ENCODE data around the gene IMMP2L. TPM values are rescaled to one million over a fixed set of nuclear protein-coding genes. Genes with fewer than 3 reads are reported as not detected.

IMMP2L gene
- total and polyA plus RNA-seq, 2 of the 13 experiments (the other 11 are each of a cell fraction or from before 2014, with no cell fraction given) = 7.8 to 16.9 TPM

DNA sequence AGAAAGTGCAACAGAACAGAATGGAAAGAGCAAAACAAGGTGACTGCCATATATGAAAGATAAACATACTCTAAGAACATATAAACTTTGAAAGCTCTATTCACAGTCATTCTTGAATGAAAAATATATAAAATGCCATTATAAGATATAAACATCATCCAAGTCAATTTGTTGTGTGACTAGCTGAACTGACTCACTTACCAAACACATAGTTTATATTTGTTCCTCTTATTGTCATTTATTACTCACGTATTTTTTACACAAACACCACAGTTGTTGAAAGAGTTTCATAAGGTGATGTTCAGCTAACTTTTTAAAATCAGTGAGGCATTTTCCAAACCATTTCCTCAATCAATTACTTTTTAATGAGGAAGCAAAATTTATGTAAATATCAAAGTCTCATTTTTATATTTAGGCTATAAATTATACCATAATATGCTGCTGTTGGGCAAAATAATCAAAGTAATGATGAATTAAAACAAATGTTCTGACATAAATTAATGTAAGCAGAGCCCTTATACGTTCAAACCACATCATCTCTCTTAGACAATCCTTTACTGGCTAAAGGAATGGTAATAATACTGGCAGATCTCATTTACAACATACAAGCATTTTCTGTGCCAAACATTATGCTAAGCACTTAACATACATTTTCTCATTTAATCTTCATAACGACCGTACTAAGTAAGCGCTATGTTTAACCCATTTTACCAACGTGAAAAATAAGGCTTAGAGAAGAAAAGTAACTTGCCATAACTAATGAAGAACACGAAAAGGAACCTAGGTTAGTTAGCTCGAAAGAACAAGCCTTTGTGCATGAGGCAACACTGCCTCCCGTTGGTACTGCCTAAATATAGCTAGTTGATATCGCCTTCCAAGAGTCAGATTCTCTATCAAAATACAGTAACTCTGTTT, 464.0 kb downstream of the IMMP2L start (continued):
- TF ChIP-seq, protein P1, sequence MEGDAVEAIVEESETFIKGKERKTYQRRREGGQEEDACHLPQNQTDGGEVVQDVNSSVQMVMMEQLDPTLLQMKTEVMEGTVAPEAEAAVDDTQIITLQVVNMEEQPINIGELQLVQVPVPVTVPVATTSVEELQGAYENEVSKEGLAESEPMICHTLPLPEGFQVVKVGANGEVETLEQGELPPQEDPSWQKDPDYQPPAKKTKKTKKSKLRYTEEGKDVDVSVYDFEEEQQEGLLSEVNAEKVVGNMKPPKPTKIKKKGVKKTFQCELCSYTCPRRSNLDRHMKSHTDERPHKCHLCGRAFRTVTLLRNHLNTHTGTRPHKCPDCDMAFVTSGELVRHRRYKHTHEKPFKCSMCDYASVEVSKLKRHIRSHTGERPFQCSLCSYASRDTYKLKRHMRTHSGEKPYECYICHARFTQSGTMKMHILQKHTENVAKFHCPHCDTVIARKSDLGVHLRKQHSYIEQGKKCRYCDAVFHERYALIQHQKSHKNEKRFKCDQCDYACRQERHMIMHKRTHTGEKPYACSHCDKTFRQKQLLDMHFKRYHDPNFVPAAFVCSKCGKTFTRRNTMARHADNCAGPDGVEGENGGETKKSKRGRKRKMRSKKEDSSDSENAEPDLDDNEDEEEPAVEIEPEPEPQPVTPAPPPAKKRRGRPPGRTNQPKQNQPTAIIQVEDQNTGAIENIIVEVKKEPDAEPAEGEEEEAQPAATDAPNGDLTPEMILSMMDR (CRISPR knock-in tag; IDR thresholded peaks at IDR 0.05) = peak; percentile 77
- no peak for TF ChIP-seq ZNF841 (CRISPR knock-in tag; IDR thresholded peaks at IDR 0.05; ENCODE audit: borderline replicate concordance)
- TF ChIP-seq ZNF546 (CRISPR knock-in tag; conservative IDR thresholded peaks at IDR 0.05) = no peak
- no peak for TF ChIP-seq SMAD1 (CRISPR knock-in tag; IDR thresholded peaks at IDR 0.05; ENCODE audit: borderline replicate concordance, low read depth)

DNA sequence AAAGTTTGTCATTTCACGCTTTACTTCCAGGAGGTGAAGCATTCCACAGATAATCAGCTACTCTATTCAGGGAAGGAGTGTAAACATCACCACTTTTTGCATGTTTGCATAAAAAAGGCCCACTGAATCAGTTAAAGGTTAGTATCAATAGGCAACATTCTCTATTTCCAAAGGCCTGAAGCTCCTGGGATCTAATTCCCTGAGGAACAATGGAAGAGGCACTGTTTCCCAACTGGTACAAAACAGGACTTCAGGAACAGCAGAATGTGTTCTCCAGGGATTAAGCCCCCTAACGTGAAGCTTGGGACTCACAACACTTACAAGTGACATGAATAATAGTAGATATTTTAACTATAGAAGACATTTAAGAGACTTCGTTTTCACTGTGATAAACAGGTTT, 465.3 kb downstream of the IMMP2L start:
- Histone ChIP-seq H3K9me3 (ENCODE audit: low read length) (no peaks in the 10 kb centered on the region), H3K79me2 (ENCODE audit: insufficient read depth, low read length) (no peaks in the 10 kb centered on the region), H3K36me3 (replicated peaks in 1 of 2; ENCODE audit: control insufficient read depth in 1 of 2, insufficient read depth in 2 of 2, low read length in 2 of 2) (no peaks in the 10 kb centered on the region), H3K4me1 (ENCODE audit: insufficient read depth, low read length) (no peaks in the 10 kb centered on the region), H3K4me2 (ENCODE audit: low read depth, low read length) (no peak overlapping the region), H3K27me3 (ENCODE audit: control insufficient read depth in 1 of 2, insufficient read depth in 2 of 2, low read length in 2 of 2) (no peaks in the 10 kb centered on the region), H3K9ac (ENCODE audit: insufficient read depth, low read depth, low read length) (no peak overlapping the region), H4K20me1 (ENCODE audit: insufficient read depth, low read length) (no peaks in the 10 kb centered on the region; the same call in 1 of the 2 replicates), H2AFZ (ENCODE audit: low read length) (no peak overlapping the region), H3K27ac (ENCODE audit: extremely low read length, insufficient read depth, low read length) (no peak overlapping the region), H3K4me3 (replicated peaks in 1 of 3; ENCODE audit: insufficient read depth in 1 of 3, low read depth in 2 of 3, low read length in 3 of 3) (no peak overlapping the region)
- 62% methylated on average over 3 of the region's 3 CpGs for WGBS (ENCODE audit: low lambda C conversion rate)
- ChIA-PET CTCF (ENCODE audit: low intra/inter-chr PET ratio, low total read pairs) (no interaction called here), POLR2A (no interaction called here)
- FAIRE-seq = no peak
- in situ Hi-C loops (cut with HindIII; ENCODE audit: extremely low pct_ligation_motif_present, low pct_unique_long_range_greater_than_20kb) = loop anchor here (25.0 kb wide), 2 partner anchors 640 to 1010 kb away; no protein-coding TSS in a partner anchor
- no peak for DNase-seq (ENCODE audit: low spot score)
- no peak for ATAC-seq
- intact Hi-C loops (cut with micrococcal nuclease; ENCODE audit: unreplicated experiment) = loop anchor here (5.0 to 10.0 kb wide), 2 partner anchors 262 to 505 kb away; no protein-coding TSS in a partner anchor
- TF ChIP-seq ZNF674 (CRISPR knock-in tag; IDR thresholded peaks at IDR 0.05; ENCODE audit: low read depth) (no peak), ZMYM4 (CRISPR knock-in tag; IDR thresholded peaks at IDR 0.05) (no peak), GZF1 (CRISPR knock-in tag; IDR thresholded peaks at IDR 0.05) (no peak)
- no TSS peak for BruUV-seq (replicated peaks)

All from HepG2 (cell line).